ENCODE results near the gene DUSP2.
"Not testable (repeated sequence)": the region's sequence is repeated elsewhere in the genome, so short reads cannot be mapped to it uniquely, and the experiment has no call there.

Gene DUSP2

DNA sequence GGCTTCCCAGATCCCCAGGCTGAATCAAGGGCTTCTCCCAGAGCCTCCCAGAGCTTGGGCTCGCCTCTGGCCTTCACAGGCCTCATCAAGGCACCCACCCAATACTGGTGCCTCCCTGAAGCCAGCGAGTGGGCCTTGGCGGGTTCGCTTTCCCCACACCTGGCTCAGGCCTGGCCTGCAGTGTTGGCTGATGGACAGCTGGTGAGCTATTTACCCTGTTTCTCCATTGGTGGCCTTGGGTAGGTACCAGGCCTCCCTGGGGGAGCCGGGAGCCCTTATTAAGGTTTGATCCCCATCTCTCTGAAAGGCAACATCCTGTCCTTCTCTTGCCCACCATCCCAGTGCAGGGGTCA, 18.2 kb upstream of the DUSP2 start:
- DNase-seq (ENCODE audit: low spot score), result no peak

DNA sequence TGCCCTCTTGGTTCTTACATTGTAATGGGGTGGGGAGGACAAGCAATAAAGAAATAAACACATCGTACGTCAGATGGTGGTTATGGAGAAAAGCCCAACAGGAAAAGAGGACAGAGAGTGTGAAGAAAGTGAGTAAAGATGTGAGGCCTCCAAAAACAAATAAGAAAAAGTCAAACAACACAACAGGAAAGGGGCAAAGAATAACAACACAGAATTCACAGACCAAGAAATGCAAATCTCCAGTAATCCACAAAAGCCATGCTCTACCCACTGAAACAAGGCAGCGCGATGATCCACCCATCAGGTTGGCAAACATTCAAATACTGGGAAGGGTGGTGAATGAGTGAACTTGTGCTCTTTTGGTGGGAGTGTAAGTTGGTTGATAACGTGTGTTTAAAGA, 16.7 kb upstream of the DUSP2 start:
- DNase-seq (ENCODE audit: low spot score), result no peak

DNA sequence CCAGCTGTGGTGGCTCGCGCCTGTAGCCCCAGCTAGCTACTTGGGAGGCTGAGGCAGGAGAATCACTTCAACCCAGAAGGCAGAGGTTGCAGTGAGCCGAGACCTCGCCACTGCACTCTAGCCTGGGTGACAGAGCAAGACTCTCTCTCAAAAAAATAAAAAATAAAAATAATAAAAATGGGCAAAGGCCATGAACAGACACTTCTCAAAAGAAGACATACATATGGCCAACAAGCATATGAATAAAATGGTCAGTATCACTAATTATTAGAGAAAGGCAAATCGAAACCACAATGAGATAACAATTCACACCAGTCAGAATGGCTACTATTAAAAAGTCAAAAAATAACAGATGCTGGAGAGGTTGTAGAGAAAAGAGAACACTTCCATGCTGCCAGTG, 15.1 kb upstream of the DUSP2 start:
- not testable (repeated sequence) for DNase-seq (ENCODE audit: low spot score)

DNA sequence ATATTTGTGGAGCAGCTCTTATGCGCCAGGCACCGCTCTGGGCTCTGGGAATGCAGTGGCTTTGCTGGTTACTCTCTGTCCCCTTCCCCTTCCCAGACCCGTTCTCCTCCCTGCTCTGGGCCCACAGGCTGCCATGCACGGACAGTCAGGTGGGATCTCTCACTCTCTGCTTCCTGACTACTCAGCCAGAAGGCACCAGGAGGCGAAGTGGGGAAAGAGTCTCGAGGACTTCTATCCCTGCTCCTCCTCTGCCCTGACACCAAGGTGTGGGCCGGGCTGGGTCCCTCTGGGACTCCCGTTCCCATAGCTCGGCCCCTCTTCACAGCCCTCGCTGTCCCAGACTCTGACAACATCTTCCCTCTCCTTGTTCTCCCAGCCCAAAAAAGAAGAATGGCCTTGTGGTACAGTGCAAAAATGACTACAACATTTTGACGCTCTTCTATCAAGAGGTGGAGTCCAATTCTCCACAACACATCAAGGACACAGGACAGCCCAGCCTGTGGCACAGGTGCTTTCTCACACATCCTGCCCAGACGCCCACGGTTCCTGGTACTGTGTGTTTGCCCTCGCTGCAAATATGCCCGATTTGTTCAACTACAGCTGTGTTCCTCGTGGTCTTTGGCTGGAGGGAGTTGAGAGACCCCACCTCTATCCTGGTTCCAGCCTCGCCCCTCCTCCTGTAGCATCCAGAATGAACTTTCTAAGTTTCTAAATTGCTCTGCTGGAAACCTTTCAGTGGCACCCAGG, 14.0 kb upstream of the DUSP2 start:
- no peak for DNase-seq (ENCODE audit: low spot score)

DNA sequence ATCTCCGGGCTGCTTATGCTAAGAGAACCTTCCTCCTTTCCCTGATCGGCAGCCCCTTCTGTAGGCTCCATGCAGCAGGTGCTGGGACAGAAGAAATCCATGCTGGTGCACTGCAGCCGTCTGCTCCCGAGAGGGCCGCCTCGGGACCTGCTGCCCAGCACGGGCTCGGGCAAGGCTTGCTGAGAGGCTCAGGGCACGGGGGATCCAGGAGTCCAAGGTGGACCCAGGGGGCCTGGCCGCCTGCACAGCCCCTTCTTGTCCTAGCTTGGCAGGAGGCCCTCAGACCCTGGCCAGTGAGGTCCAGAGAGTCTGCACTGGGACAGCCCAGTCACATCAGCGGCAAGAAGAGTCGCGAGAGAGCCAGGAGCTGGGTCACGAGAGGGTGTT, 13.3 kb upstream of the DUSP2 start:
- DNase-seq (ENCODE audit: low spot score), result no peak

DNA sequence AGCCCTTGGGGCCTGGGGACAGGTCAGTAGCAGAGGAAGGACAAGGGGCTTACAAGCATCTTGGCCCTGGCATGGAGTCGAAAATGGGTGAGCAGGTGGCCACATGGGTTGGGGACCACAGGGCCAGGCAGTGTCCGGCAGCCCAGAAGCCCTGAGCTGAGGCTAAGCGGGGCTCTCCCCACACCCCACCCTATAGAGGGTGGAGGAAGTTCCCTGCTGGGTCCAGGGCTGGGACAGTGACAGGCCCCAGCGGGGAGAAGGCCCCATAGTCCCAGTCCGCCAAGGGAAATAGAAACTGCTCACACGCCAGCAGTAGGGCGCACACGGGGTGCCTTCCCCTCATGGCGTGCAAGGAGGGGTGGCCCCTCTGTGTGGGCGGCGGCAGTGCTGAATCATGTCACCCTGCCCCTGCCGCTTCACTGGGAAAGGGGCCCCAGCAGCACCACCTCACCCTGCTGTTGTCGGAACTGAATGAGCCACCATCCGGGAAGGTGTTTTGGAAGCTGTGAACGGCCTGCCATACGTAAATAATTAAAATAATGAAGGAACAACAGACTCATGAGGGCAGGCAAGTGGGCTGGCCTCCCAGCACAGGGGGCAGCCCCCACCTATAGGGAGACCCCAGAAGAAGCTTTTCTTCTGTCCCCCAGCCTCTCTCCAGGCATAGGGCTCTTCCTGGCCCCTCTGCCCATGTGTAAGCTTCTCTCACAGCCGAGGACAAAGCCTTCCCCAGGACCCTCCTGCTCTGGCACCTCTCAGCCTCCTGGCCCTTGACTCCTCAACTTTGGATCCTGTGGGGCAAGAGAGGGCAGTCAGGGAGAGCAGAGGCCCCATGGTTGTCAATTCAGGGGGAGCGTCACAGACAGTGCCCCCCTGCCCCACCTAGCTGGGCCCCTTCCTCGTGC, 12.7 kb upstream of the DUSP2 start:
- DNase-seq (ENCODE audit: low spot score), result no peak

DNA sequence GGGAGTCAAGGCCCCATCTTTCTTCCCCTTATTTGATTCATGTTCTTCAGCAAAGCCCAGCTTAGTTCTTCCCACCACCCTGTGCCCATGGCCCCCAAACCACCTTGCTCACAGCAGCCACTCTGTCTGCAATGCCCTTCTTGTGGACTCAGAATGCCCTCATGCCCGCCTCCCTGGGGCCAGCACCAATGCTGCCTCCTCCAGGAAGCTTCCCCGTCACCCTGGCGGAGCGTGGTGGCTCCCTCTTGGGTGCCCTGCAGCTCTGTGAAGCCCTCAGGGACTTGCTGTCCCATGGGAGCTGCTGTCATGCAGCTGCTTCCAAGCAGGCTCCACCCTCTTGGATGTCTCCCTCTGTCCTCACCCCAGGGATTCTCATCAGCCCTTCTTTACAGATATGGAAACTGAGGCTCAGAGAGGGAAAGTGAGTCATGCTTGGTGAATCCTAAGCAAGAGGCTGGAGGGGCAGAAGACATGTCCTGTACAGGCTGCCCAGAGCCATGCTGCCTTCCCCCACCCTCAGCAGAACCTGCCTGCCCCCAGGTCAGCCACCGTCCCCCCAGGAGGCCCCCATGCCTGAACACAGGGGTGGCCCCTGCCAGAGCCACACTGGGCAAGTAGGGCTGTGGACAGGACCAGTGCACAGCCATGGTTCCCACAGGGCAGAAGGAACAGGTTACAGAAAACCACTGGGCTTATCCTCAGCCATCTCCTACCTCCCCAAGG, 11.8 kb upstream of the DUSP2 start:
- DNase-seq (ENCODE audit: low spot score), result no peak

DNA sequence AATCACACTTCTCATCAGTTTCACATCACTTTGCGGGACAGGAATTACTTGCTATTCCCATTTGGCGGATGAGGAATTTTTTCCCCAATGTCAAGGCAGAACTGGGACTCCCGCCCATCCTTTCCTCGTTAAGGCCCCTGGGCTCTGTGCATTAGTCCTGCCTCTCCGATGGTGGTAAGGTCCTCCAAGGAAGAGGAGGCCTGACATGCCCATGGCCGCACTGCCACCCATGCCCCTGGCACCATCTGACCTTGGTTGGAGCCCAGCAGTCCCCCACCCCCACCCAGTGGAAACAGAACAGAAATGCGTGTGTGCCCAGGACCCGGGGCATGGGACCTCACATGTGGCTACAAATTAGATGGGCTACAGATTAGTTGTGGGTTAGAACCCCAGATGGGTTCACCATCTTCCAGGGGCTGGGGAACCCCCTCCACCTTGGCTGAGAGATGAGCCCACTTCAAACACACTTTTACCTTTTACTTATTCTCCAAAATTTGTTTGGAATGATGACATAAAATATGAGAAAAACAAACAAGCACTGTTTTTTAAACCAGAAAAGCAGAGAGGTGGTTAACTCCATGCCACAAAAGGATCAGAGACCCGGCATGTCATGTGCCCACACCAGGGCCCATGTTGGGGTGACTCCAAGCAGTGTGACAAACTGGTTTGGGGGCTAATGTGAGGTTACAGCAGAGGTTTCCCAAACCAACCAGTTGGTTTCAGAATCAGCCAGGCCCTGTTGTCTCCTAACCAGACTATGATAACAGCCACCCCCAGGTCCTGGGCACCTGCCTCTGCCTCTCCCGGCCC, 11.0 kb upstream of the DUSP2 start:
- no peak for DNase-seq (ENCODE audit: low spot score)

DNA sequence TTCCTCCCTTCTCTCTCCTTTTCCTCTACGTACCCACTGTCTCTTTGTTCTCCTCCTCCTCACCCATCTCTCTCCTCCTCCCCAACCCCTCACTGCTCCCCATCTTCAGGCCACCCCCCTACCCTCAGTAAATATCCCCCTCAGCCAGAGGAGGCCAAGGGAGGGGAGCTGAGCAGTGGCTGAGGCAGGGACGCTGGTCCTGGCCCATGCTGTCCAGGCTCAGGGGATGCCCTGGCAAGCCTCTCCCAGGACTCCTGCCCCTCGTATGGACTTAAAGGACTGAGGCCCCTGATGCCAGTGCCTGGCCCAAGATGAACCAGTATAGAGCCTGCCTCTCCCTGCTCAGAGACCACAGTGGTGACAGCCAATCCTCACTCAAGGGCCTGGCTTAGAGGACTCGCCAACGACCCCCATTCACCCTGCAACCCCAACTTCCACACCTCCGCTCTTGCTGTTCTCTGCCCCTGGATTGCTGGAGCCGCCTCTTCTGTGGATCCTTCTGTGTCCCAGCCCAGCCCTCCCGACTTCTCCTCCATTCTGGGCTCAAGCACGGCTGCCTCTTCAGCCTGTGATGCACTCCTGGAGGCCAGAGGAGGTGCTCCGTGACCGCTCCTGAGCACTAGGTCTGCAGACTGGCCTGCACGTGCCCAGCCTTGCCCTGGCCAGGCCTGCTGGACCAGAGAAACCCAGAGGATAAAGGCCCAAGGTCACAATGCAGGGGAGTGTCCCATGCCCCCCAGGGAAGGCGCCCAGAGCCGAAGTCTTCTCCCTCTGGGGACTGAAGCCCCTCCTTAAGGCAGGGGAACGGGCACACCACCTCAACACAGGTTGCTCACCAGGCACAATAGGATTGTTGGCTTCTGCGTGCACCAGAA, 9.5 kb upstream of the DUSP2 start:
- no peak for DNase-seq (ENCODE audit: low spot score)

DNA sequence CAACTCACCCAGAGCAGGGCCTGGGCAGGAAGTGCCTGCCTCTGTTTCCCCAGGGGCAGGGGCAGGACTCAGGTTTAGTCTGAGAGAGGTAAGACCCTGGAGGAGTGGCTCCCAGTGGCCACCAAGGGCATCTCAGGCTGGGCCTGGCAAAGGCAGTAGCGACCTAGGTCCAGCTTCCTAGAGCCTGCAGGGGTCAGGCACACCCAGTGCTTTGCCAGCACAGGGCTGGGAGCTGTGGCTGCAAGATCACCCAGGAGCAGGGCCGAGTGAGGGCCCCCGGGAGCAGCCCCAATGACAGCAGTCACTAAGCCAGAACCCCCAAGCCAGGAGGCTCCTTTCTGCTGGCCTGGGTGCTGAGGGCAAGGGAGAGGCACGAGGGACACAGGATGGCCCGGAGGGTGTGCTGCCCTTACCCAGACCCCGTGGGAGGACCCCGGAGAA, 8.8 kb upstream of the DUSP2 start:
- DNase-seq (ENCODE audit: low spot score), result peak; percentile 8

DNA sequence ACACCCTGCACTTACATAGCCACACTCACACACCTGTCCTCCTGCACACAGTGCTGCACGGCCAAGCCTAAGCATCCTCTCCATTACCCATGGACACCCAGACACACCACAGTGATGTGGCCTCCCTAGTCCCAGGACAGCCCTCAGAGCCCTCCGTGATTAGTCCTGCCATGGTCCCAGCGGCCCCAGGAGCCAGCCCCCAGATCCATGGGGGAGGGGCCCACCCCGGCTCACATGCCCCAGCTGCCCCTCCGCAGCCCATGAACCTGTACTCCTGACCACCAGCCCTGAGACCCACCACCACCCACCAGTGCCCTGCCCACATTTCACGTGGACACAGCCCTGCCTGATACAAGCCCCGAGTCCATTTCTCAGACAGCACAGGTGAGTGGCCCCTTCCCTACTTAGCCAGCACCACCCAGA, 8.1 kb upstream of the DUSP2 start:
- peak; percentile 2 for DNase-seq (ENCODE audit: low spot score)

DNA sequence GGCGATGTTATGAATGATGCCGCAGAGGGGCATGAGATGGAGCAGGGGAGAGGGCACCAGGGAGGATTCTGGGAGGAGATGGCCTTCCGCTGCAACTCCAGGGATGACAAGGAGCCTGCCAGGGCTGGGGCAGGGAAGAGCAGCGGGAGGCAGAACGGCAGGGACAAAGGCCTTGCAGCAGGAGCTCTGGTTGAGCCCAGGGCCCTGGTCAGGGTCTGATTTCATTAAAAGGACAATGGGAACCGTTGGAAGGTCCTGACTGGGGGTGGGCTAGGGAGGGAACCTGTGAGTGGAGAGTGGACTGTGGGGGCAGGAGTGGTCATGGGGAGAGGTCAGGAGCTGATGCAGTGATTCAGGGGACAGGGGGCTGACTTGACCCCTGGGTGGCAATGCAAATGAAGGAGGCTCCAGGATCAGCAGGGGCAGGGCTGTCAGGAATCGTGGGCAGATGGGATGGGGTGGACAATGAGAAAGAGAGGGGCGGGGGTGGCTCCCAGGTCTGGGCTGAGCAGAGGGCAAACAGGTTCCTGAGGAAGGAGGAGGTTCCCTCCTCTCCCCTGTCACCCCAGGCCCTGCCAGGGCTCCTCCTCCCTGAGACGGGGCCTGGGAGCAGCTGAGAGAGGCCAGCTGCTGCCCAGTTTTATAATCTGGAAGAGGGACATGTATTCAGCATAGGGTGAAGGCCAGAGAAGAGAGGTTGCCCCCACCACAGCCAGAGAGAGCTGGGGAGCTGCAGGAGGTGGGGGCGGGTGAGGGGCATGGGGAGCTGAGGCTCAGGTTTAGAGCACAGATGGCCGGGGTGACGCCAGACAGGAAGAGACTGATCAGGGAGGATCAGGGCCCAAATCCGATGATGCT, 7.3 kb upstream of the DUSP2 start:
- DNase-seq (ENCODE audit: low spot score), result peak; percentile 8

DNA sequence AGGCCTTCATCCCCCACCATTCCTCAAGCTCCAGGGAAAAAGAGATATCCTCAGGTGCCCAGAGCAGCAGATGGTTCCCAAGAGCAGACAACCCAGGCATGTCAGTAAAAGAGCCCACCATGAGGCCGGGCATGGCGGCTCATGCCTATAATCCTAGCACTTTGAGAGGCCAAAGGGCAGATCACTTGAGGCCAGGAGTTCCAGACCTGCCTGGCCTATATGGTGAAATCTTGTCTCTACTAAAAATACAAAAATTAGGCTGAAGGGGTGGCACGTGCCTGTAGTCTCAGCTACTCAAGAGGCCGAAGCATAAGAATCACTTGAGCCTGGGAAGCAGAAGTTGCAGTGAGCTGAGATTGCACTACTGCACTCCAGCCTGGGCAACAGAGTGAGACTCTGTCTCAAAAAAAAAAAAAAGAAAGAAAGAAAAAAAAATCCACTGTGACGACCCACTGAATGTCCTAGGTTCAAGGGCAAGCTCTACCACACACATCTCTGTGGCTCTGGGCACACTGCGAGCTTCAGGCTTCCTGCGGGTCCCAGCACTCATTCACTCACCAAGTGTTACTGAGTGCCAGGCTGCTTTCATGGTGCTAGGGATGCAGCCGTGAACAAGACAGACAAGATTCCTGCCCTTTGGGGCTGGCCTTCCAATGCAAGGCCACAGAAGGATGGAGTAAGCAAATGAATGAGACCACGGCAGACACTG, 6.5 kb upstream of the DUSP2 start:
- DNase-seq (ENCODE audit: low spot score), result no peak

DNA sequence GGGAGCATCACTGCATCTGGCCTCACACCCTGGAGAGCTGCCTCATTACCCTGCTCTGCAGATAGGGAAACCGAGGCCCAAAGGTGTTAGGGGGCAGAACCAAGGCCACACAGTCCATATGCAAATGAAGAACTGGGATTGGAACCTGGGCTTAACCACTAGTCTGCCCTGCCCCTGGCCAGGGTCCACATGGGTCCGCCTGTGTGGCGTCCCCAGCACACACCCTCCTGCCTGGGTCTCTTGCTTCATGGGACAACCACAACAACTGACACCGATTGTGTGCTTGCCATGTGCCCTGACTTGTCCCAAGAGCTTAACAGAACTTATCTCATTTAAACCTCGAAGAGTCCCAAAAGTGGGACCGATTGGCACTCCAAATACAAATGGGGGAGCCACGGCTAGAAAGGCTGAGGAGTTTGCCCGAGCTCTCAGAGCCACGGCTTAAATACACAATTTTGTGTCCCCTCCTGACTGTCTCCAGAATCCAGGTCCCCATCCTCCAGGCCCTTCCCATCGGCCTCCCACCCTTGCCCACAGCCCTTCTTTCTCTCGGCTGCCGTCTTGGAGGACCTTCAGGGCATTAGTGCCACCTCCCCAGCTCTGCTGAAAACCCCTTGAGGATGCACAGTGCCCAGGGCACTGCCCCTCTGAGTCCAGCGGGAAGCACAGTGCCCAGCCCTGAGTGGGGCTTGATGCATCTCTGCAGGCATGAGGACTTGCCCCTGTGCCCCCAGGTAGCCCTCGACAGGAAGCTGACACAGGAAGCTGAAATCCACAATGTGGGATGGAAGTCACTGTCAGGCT, 5.8 kb upstream of the DUSP2 start:
- DNase-seq (ENCODE audit: low spot score), result no peak

DNA sequence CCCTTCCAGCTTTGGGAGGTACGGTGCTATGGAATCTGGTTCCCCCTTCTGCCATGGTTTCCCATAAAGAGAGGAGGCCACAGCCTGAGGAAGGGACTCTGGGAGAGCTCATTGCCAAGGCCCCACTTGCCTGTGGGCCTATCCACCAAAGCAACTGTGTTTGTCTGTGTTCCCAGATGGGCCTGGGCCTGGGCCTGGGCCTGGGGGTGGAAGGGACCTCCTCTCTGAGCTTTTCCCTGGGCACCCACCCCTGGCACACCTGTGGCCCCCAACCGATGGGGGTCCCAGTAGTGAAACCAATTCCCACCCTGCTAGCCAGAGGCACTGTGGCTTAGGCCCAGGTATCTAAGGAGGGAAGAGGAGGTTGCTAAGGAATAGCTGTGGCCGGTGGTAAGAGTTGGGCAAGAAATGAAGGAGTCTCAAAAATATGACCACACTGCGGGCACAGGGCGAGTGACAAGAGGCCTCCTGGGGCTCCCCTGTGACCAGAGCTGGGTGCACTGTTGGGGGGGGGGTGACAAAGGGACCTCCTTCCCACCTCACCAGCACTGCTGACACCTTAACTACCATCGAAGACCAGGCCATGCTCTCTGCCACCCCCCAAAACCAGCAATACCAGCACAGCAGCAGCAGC, 4.9 kb upstream of the DUSP2 start:
- no peak for DNase-seq (ENCODE audit: low spot score)

DNA sequence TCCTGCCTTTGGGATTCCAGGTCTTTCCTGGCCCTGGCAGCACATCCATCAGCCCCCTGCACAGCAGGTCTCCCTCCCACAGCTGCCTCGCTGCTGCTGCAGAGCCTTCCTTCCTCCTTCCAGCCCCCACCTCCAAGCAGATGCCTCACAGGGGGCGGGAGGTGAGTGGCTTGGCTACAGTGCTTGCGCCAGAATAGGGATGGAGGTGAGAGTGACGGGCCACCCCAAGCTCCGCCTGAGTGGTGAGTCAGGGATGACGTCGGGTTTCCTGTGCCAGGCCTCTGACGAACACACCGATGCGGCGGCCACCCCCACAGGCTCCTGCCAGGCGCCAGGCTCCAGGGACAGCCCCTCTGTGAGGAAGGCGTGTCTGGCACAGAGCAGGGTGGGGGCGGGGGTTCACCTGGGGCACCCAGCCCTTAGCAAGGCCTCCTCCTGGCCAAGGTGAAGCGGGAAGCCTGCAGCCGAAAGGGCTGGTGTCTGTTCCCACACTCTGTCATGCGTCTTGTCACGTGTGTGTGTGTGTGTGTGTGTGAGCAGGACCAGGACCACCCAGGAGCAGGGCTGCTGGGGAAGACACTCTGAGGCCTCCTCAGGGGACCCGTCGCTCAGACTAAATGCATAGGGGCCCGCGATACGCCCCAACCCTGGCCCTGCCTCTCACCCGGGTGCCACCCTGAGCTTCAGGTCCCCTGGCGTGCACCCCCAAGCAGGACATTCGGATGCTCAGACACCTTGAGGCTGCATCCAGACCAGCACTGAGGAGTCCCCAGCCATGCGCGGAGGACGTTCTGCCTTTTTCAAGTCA, 3.4 kb upstream of the DUSP2 start:
- no peak for DNase-seq (ENCODE audit: low spot score)

DNA sequence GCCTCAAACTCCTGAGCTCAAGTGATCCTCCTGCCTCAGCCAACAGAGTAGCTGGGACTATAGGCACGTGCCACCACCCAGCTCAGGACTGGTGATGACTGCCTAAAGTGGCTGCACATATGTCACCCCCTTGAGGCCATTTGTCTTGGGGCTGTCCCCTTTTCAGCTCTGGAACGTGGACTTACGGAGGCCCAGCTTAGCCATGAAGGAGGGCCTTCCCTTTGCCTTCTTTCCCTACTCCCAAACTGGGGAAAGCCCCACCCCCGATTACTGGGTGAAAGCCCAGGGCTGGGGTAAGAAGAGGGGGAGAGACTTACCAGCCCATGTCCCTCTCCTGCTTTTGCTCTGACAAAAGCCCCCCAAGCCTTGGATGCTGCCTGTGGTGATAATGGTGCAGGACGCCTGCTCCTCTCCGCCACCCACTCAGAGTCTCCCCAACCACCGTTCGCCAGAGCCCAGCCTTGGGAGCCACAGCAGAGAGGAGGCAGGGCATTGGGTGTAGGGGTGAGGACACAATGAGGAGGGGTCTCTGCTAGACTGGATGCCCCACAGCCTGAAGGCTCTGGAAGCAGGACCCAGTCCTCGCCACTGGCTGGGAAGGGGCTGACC, 2.5 kb upstream of the DUSP2 start:
- DNase-seq (ENCODE audit: low spot score), result no peak

Data from HuH-7.5 (cell line).